Stimulated activated CD8-positive, alpha-beta memory T cell treated with anti-CD3 and anti-CD28 coated beads, Interleukin-12 subunit alpha, Interleukin-12 subunit beta, amount 100 ng/mL, for 24 hours (primary cell): ENCODE measurements around the gene PARP6.

Experiments
- DNase-seq: peaks from one replicate; pipeline ENCODE4 v3.0.0-alpha.2; 2020; ENCODE audit errors: extremely low read depth

PARP6 gene

DNA sequence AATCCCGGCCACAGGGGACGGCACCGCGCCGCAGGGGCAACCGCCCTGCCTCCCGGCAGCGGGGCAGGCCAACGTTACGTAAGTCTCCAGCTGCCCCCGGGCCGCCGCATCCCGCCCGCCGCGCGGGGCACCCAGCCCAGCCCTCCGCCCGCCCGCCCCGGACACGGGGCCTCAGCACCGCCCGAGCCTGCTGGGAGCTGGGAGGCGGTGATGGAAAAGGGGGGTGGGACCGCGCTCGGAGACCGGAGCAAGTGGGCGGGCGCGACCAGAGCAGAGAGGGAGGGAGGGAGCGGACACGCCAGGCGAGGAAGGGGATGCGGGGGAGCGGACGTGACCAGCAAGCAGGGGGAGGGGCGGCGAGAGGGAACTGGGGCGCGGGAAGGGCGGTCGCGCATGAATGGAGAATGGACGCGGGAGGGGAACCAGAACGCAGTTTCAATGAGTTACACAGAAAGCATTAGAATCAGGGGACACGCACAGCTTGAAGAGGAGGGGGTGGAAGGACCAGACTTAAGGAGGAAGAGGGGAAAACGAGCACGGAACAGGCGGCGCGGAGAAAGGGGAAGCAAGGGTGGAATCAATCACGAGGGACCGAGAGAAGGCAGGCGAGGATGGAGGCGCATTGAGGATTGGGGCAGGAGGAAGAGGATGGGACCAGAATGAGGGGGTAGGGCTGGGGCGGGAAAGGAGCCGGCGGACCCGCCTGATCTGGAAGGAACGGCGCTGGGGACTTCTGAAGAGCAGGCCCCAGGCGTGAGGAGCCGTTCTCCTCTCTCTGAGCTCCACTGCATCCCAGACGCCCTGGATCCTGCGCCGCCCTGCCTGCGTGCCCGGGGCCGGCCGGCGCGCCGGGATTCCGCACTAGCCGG lies 41.9 kb downstream of the PARP6 start:
- DNase-seq, result peak; percentile 77

DNA sequence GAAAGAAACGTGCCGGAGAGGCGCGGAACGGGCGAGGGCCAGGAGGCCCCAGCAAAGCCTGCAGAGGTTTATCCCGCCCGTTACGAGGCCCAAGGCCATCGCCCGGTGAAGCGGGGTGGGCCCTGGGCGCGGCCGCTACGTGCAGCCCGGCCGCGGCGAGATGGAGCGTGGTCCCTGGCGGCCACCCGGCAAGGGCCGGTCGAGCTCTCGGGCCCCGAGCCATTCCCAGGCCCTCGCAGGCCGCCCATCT lies 42.5 kb downstream of the PARP6 start:
- DNase-seq, result no peak

DNA sequence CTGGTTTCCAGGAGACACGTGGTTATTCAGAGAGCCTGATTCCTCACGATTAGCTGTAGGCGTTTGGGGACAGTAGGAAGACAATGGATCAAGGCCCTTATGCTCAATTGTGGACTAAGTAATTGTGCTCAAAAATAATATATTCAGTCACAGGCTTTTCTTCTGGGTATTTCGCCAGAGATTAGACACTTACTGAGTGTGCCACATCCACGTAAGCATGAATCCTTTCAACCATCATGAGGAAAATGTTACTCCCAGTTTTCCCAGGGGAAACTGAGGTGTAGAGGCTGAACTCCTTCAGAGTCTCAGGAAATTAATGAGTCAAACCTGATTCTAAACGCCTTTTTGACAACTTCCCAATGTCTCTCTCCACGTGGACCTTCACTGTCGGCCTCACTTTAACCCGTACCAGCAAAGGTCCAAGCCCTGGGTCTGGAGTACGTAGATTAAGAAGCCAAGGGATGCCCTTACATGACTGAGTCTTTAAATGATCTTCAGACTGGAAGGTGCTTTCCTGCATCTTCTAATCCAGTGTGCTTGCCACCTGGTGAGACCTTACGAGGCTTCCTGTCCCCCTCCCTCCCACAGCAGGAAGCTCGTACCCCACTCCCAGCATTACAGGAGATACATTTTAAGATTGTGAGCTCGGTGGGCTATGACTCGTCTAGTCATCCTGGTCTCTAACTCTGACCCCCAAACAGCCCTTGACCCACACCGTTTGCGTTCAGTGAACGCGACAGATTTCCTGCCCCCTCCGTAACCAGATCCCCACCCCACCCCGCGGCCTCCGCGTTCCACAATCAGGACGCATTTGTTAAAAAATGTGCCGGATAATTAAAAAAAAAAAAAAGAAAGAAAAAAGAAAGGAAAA lies 43.0 kb downstream of the PARP6 start:
- no peak for DNase-seq

DNA sequence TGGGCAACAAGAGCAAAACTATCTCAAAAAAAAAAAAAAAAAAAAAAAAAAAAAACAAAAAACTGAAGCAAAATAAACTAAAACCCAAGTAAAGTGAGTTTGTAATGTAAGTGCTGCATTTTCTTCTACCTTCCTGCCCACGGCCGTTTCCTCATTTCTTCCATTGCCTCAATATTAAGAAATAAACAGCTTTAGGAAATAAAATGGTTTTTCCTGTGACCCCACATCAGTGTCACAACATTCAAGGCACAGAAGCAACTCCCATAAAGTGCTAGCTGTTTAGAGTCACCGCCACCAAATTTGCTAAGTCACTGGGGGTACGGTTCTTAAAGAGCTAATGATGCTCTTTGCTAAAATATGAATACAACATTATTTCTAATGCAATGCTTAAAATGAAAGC lies 44.6 kb downstream of the PARP6 start:
- no peak for DNase-seq

DNA sequence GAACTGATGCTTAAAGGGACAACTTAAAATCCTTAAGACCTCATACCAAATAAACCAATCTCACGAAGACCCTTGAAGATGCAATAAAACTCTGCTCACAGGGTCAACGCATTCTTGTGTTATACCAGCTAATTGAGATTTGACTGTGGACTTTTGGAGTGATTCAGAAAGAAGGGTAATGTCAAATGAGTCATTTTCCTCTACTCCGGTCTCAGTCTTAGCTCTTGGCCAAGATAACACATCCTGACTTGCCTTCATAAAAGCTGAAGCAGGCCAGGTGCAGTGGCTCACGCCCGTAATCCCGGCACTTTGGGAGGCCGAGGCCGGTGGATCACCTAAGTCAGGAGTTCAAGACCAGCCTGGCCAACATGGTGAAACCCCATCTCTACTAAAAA lies 45.2 kb downstream of the PARP6 start:
- no peak for DNase-seq

DNA sequence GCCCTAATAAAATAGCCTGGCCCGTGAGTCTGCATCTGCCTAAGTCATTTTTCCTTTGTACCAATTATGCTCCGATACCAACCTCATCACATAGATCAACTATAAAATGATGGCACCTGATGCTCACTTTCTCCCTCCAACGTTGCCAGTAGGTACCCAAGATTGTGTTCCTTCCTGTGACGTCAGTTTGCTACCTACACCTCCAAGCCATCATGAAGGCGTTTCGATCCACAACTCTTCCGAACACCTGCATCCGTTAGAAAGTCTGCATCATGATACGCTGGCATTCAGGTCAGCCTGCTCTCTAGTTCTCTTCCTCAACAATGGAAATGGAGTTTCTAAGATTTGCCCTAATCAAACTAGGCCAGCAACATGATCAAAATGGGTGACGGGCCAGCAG lies 49.1 kb downstream of the PARP6 start:
- DNase-seq, result no peak

DNA sequence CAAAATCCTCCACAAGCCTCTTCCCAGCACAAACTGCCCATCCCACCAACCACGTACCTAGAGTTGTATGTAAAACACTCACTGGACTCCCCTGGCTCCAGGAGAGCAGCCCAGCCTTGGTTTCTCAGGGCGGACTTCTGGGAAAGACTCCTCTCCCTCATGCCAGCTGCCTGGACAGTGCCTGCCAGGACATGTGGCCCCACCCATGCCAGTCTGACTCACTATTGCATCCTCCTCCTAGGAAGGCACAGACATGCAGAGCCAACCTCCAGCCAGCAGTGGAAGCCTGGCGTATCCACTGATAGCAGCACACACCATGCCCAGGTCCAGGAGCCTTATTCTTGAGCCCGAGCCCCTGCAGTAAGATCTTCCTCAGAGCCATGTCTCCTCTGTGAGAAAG lies 50.0 kb downstream of the PARP6 start:
- DNase-seq, result no peak

DNA sequence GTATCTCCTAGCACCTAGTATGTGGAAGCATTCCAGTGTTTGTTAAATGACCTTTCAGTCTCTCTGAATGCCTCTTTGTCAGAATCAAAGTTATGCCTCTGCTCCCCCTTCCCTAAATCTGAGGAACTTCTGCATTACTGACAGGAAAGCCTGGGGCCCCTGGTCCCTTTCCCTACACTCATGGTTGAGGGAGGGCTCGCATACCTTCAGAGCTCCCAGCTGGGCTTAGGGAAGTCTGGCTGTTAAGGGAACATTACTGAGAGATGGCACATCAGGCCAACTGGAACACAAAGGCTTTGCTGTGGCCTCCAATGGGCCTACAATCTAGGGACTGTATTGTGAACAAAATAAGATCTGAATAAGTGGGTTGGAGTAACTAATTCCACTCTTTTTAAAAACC lies 51.7 kb downstream of the PARP6 start:
- DNase-seq, result no peak

DNA sequence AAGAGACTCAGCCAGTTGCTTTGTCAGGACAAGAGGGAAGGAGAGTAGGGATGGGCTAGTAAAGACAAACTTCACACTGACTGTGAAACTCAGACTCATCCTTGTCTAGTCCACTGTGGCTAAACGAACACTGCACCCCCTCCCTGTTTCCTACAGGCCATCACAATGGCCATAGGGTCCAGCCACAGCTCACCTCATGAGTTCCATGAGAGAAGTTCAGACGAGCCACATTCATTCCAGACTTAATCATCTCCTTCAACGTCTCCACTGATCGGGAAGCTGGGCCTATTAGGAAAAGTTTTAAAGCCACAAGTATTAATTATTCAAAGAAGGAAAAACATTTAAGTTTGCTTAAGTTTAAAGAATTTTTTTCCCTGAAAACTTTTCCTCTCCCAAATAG lies 55.1 kb downstream of the PARP6 start:
- no peak for DNase-seq

DNA sequence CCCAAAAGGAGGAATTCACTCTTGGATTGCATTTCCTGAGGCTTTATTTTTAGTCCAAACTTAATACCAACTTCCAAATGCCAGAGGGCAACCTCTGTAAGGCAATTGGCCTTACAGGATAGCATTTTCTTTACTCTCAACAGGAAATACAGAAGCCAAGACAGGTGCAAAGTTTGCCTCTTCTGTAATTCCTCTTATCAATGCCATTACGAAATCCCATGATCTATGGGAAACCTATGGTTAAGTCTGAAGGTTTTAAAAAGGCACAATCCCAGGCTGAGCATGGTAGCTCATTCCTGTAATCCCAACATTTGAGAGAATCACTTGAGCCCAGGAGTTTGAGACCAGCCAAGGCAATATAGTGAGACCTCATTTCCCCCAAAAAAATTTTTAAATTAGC lies 56.3 kb downstream of the PARP6 start:
- no peak for DNase-seq

DNA sequence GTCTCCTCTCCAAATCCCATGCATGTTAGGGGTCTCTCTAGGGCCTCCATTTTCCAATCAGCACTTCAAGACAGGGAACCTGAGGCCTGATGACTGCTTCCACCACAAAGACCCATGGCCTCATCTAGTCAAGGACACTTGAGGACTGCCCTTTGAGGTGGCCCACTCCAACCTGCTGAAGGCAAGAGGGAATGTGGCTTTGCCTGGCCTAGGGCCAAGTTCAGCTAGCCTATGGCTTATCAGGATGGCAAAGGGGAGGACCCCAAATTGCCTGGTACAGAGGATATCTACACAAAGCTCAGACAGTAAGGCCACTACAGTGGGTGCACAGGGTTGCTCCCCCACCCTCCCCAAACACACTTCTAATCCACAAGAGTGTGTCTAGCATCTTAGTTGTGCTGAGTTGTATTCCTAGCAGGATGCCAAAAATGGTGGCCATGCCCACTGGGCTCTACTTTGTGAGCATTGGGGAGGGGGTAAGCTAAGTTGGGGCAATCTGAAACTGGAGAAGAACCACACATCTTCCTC lies 64.7 kb downstream of the PARP6 start:
- no peak for DNase-seq

DNA sequence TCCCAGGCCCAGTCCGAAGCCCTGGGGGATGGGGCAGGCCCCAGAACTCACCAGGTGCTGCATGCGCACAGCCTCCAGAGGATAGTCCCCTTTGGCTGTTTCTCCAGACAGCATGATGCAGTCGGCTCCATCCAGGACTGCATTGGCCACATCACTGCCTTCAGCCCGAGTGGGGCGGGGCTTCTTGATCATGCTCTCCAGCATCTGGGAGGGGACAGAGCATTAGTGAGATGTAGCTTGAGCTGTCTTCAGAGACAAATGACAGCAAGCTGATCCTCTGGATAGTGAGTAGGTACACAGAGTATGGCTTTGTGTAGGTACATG lies 65.7 kb downstream of the PARP6 start:
- DNase-seq, result no peak

DNA sequence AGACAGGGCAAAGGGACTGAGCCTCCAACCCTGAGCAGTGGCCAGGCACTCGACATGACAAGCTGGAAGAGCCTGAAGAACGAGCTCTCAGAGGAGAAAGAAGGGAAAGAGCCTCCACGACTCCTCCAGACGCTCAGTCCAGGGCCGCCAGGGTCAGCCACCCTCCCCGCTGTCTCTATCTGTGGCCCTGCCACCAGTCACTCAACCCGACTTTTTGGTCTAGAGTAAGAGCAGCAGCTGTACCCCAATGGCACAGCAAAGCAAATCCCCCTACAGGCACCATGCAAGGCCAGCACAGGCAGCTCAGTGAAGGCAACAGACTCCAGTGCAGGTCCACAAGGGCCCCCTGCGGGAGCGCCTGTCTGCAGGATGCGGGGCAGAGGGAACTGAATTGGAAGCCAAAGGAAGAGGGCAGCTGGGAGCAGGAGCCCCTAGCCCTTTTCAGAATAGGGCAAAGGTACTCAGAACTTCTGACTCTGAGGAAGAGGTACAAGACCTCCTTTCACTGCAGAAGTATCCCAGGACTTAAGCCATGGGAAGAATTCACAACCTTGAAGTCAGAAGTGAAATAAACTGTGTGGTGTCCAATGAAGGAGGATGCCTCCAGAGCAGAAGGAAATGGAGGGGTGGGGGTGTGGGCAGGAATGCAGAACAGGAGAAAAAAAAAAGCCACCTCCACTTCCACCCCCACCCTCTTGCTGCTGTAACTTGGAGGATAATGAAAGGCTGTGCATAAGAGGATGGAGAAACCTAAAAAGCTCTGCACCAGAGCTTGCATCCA lies 66.3 kb downstream of the PARP6 start:
- DNase-seq, result no peak

DNA sequence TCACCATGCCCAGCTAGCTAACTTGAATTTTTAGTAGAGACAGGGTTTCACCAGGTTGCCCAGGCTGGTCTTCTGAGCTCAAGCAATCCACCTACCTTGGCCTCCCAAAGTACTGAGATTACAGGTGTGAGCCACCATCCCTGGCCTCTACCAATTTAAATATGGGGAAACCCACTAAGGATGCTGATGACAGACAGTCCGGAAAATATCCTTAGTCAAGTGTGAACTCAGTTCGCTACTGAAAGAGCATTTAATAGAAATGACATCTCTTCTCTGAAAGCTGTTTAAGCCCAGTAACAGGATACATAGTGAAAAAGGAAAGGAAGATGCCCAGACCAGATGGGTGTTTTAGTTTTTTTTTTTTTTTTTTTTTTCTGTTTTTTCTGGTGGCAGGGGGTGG lies 67.1 kb downstream of the PARP6 start:
- no peak for DNase-seq

DNA sequence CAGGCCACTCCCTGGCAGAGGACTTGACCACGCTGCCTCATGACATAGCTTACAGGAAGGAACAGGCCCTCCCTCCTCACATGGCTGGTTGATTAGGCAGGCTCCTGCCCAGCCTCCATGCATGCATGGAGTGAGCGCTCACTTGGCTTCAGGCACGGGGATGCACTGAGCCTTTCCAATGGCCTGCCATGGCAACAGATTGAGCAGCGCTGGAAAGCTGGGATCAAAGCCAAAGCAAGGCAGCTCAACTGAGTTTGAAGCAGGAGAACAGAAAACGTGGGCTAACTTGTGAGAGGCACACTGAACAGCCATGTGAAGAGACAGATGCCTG lies 68.9 kb downstream of the PARP6 start:
- DNase-seq, result no peak

DNA sequence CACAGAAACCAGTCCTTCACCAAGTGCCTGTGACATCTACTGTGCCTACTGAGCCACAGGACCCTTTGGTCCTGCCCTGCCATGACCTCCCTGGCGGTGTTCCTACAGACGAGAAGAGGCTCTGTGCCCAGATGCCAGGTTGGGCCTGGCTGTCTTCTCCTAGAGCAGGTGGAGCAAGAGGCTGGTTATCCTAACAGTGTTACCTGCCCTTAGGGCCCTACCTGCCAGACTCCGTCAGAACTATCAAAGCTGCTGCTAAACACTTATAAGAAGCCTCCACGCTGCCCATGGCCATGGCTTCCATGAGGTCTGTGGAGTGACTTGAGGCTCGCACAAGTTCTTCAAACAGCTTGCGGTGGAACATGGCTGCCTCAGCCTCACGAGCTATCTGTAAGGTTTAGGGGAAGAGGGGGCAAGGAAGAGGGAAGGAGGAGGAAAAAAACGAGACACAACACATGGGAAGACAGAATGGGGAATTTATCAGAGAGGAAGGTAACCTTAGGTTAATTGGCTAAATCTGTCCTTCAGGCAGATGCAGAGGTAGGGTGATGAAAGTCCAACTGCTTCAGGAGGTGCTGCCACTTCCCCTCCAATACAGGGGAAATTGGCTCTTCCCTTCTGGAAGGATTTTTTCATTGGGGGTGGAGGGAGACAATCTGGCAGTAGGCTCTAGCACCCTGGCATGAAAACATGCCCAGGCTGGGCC lies 69.4 kb downstream of the PARP6 start:
- DNase-seq, result no peak

DNA sequence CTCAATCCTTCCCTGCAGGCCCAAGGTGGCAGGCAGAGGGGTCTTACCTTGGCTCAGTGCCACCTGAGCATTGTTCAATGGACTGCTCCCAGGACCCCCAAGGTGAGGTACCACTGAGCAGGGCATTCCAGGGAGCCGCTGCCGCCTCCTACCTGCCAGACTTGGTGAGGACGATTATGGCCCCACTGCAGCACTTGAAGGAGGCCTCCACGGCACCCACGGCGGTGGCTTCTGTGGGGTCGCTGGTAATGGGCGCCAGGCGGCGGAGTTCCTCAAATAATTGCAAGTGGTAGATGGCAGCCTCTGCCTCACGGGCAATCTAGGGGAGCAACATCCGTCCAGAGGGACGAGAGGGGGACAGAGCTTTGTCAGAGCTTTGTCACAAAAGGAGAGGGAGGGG lies 70.1 kb downstream of the PARP6 start:
- no peak for DNase-seq

DNA sequence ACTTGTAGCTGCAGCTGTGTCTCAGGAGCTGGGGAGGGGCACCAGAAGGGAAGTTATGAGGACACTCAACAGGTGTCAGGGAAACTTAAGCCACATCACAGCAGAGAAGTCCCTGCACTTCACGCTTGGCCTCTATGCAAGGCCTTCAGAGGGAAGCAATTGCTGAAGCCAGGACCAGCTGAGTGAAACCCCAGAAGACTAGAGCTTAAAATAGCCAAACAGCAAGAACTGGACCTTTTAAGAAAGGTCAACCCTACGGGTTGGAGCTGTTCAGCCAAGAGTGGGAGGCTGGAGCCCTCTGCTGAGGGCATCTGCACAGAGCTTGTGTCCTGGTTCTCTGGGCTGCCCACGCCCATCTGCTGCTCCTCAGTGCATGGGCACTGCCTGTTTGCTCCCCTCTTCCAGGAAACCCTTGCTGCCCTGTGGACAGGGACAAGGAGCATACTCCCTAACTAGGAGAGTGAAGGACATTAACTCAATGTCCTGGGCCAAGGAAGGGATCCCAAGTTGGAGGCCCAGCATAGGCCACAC lies 70.9 kb downstream of the PARP6 start:
- no peak for DNase-seq

DNA sequence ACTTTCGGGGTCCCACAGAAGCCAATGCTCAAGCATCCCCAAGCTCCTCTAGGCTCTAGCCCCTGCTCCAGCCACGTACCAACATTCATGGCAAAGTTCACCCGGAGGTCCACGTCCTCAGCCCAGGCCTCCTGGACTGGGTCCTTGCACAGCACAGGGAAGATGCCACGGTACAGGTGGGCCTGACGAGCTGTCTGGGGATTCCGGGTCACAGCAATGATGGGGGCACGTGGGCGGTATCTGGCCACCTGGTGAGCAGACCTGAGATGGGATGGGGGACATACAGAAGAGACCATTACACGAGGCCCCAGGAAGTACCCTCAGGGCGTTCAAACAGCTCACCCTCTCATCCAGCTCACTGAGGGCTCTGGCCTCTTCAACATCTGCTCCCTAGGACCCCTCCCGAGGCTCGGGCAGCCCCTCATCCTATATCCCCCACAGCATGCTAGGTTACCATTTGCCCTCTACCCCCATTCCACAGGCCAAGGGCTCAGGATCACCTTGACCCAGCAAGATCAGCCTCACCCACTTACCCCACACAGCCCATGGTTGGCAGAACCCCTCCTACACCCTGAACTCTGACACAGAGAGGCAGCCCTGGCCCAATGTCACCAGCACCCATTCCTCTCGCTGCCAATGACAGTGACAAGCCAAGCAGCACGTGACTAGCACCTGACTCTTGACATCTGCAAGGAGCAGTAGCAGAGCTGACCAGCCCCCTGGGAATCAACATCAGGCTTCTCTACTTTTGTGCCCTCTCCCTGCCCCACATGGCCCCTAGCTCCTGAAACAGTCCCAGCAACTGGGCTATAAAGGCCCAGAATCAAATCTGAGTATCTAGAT lies 71.7 kb downstream of the PARP6 start:
- DNase-seq, result no peak

DNA sequence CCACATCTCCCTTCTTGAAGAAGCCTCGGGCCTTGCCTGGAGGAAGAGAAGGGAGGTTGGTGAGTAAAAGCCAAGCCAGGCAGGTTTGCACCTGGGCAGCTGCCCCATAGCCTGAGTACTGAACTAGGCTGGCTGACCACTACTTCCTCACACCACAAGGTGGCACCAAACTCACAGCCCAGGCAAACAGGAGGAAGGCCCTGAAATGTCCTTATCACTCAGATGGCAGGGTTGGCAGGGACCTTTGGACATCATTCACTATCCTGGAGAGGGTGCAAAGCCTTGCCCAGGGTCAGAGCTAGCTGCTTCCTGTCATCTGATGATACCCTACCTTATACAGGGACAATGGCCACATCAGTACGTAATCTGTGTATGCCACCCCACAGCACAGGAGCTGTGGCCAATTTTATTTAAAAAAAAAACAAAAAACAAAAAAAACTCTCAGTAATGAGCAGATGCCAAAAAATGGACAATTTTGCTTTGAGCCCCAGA lies 72.6 kb downstream of the PARP6 start:
- no peak for DNase-seq

DNA sequence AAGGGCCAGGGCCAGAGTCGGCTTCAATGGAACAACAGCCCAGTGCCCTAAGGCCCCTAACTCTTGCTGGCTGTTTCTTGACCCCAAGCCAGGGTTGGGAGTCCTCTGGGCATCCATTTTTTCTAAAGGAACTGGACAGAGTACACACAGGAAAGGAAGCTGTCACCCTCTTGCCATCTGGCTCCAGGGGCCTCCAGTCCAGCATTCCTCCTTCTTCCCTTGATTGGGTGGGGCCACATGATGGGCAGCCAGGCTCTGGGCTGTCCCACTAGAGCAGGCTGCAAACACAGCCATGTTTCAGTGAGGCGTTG lies 73.2 kb downstream of the PARP6 start:
- no peak for DNase-seq
